Measurements from ENCODE around the gene GARRE1.
"Not testable (repeated sequence)": the region's sequence is repeated elsewhere in the genome, so short reads cannot be mapped to it uniquely, and the experiment has no call there.

GARRE1 gene

DNA sequence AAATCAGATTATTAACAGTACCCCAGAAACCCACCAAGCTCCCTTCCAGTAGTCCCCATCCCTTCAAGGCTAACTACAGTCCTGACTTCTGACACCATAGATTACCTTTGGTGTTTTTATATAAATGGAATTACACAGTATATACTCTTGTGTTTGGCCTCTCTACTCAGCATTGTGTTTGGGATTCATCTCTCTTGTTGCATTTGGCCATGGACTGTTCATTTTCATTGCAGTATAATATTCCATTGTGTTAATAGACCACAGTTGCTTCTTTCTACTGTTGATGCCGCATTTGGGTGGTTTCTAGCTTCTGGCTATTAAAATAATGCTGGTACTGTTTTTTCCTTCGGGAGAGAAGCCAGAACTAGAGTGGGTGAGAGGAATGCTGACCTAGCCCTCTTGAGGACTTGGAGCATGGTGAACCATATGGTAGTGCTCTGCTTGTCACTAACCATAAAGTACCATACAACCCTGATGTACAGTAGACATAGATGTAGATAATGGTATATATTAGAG lies 18.9 kb upstream of the GARRE1 start:
- no peaks in the 10 kb centered on the region for H3K4me1 ChIP-seq (ENCODE audit: control insufficient read depth in 1 of 2, insufficient read depth in 1 of 2, low read depth in 1 of 2, low read length in 1 of 2)
- peaks cover 6% of the 10 kb centered on the region for H3K36me3 ChIP-seq

DNA sequence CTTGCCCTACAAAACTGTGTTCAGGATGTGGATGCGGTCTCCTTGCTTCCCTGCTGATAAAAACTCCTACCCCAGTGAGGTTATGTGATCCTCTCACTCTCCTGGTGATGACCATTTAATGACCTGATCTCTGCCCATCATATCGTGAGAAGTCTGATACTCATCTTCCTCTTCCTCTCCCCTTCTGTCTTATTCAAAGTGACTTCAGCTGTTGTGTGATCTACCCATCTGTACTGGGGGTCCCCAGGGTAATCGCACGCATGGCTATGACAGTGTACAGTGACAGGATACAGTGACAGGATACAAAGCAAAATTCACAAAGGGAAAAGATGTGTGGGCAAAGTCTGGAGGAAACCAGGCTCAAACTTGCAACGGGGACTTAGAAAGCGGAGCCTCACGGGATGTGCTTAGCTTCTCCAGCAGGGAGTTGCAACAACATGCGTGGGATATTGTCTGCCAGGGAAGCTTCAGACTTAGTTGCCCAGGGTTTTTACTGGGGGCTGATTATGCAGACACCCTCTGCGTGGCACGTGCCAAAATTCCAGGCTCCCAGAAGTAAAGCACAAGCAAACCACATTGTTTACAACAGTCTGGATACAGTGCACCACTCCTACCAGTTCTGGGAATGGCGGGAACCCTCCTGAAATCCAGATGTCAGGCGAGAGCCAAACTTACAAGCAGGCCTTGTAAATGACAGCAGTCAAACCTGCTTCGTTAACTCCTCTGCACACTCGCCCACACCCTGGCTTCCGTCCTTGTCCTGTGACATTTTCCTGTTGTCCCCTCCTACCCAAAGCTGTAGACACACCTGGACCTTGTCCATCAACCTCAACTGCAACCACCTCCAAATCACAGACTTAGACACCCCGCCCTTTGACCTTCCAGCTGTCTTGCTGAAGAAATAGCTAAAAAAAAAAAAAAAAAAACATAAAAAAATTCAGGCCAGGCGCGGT lies 18.0 kb upstream of the GARRE1 start:
- Histone ChIP-seq H3K36me3 (no peaks in the 10 kb centered on the region), H3K4me1 (ENCODE audit: control insufficient read depth in 1 of 2, insufficient read depth in 1 of 2, low read depth in 1 of 2, low read length in 1 of 2) (no peaks in the 10 kb centered on the region), H3K4me3 (ENCODE audit: low read depth in 1 of 2, low read length in 1 of 2) (no peak overlapping the region), H3K27ac (no peak overlapping the region), H3K9me3 (no peaks in the 10 kb centered on the region), H3K27me3 (no peaks in the 10 kb centered on the region)
- TF ChIP-seq, protein P1, sequence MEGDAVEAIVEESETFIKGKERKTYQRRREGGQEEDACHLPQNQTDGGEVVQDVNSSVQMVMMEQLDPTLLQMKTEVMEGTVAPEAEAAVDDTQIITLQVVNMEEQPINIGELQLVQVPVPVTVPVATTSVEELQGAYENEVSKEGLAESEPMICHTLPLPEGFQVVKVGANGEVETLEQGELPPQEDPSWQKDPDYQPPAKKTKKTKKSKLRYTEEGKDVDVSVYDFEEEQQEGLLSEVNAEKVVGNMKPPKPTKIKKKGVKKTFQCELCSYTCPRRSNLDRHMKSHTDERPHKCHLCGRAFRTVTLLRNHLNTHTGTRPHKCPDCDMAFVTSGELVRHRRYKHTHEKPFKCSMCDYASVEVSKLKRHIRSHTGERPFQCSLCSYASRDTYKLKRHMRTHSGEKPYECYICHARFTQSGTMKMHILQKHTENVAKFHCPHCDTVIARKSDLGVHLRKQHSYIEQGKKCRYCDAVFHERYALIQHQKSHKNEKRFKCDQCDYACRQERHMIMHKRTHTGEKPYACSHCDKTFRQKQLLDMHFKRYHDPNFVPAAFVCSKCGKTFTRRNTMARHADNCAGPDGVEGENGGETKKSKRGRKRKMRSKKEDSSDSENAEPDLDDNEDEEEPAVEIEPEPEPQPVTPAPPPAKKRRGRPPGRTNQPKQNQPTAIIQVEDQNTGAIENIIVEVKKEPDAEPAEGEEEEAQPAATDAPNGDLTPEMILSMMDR (IDR thresholded peaks at IDR 0.05), result no peak

More for the DNA sequence above, 18.9 kb upstream of the GARRE1 start:
- TF ChIP-seq, protein P1 (IDR thresholded peaks at IDR 0.05), result no peak
- no peak overlapping the region for H3K27ac ChIP-seq
- H3K9me3 ChIP-seq, result no peaks in the 10 kb centered on the region
- H3K27me3 ChIP-seq, result no peaks in the 10 kb centered on the region
- H3K4me3 ChIP-seq (ENCODE audit: low read depth in 1 of 2, low read length in 1 of 2), result no peak overlapping the region

DNA sequence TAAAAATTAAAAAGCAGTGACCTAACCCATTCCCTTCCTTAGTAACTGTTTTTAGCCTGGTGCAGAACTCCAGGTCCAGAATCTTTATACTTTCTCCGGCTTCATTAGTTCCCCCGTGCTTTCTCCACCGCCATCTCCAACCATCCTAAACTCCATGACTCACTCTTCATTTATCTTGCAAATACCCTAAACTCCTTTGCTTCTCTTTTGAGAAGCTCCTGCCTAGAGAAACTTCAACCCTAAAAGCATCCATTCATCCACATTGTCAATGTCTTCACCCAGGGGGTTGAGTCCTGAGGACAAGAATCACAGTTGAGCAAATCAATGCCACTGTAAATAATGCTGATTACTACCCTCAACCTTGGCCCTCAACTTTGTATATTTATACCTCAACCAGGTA lies 17.1 kb upstream of the GARRE1 start:
- Histone ChIP-seq H3K9me3 (no peaks in the 10 kb centered on the region), H3K27me3 (no peaks in the 10 kb centered on the region), H3K36me3 (no peaks in the 10 kb centered on the region), H3K4me3 (ENCODE audit: low read depth in 1 of 2, low read length in 1 of 2) (no peak overlapping the region), H3K4me1 (ENCODE audit: control insufficient read depth in 1 of 2, insufficient read depth in 1 of 2, low read depth in 1 of 2, low read length in 1 of 2) (no peaks in the 10 kb centered on the region), H3K27ac (no peak overlapping the region)
- TF ChIP-seq, protein P1 (IDR thresholded peaks at IDR 0.05), result no peak

DNA sequence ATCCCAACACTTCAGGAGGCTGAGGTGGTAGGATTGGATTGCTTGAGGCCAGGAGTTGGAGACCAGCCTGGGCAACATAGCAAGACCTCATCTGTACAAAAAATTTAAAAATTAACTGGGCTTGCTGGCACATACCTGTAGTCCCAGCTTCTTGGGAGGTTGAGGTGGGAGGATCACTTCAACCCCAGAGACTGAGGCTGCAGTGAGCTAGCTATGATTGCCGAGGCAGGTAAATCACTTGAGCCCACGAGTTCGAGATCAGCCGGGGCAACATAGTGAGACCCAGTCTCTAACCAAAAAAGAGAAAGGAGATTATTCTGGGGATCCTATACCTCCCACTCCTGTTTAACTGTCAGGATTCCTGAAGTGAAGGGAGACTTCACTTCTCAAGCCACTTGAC lies 16.4 kb upstream of the GARRE1 start:
- TF ChIP-seq, protein P1 (IDR thresholded peaks at IDR 0.05), result no peak
- Histone ChIP-seq H3K36me3 (no peaks in the 10 kb centered on the region), H3K4me3 (ENCODE audit: low read depth in 1 of 2, low read length in 1 of 2) (no peak overlapping the region), H3K27me3 (no peaks in the 10 kb centered on the region), H3K9me3 (no peaks in the 10 kb centered on the region), H3K4me1 (ENCODE audit: control insufficient read depth in 1 of 2, insufficient read depth in 1 of 2, low read depth in 1 of 2, low read length in 1 of 2) (no peaks in the 10 kb centered on the region), H3K27ac (no peak overlapping the region)

DNA sequence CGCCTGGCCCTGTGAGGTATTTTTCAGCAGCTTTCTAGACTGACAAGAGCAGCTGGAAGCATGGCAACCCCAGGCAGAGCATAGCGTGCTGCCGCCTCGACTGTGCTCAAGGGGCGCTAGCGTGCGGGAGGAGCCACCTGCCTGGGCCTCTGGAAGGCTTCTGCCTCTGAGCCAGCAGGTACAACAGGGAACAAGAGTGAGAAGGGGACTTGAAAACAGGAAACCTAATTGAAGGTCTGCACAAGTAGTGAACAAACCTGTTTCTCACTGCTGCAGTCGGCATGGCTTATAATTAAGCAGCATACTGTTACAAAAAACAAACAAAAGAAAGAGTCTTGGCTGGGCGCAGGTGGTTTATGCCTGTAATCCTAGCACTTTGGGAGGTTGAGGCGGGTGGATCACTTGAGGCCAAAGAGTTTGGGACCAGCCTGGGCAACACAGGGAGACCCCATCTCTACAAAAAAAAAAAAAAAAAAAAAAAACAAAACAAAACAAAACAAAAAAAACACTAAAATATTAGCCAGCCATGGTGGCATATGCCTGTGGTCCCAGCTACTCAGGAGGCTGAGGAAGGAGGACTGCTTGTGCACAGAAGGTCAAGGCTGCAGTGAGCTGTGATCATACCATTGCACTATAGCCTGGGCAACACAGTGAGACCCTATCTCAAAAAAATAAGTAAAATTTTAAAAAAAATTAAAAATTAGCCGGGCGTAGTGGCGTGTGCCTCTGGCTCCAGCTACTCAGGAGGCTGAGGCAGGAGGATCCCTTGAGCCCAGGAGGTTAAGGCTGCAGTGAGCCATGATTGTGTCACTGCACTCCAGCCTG lies 12.6 kb upstream of the GARRE1 start:
- no peaks in the 10 kb centered on the region for H3K27me3 ChIP-seq
- no peaks in the 10 kb centered on the region for H3K4me1 ChIP-seq (ENCODE audit: control insufficient read depth in 1 of 2, insufficient read depth in 1 of 2, low read depth in 1 of 2, low read length in 1 of 2)
- no peak overlapping the region for H3K27ac ChIP-seq
- TF ChIP-seq, protein P1 (IDR thresholded peaks at IDR 0.05), result no peak
- H3K4me3 ChIP-seq (ENCODE audit: low read depth in 1 of 2, low read length in 1 of 2), result no peak overlapping the region
- no peaks in the 10 kb centered on the region for H3K36me3 ChIP-seq
- no peaks in the 10 kb centered on the region for H3K9me3 ChIP-seq

DNA sequence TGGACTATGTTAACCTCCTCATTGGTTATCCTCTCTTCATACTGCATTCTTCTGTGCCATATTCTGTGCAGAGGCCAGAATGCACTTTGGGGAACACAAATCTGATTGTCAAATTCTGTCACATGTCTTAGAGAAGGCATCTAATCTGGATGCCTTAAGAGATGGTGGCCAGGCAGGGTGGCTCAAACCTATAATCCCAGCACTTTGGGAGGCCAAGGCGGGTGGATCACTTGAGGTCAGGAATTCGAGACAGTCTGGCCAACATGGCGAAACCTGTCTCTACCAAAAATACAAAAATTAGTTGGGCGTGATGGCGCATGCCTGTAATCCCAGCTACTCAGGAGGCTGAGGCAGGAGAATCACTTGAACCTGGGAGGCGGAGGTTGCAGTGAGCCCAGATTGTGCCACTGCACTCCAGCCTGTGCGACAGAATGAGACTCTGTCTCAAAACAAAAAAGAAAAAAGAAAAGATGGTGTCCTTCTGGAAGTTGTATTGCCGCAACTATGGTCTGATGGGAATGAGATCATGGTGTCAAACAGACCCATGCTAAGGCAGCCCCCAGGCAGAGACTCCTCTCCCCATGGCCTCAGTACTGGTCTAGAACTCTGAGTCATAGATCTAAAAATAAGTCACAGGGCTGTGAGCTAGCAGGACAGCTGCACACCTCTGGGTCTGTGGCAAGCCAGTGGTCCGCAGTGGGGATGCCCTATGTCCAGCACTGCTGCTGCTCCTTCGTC lies 11.0 kb upstream of the GARRE1 start:
- H3K27ac ChIP-seq; H3K4me1 ChIP-seq (ENCODE audit: control insufficient read depth in 1 of 2, insufficient read depth in 1 of 2, low read depth in 1 of 2, low read length in 1 of 2); H3K4me3 ChIP-seq (ENCODE audit: low read depth in 1 of 2, low read length in 1 of 2): not testable (repeated sequence)

More for the DNA sequence above, 11.0 kb upstream of the GARRE1 start:
- H3K27me3 ChIP-seq, H3K36me3 ChIP-seq, H3K9me3 ChIP-seq: not testable (repeated sequence)
